MM.1S (cell line): ENCODE data around the gene MYOZ3.
A peak's percentile ranks its signal among the peaks of the same experiment; 100 is the strongest.

ENCODE experiments used
- DNase-seq: peaks from one replicate; pipeline ENCODE4 v3.0.0-alpha.2; 2015
- H2AFZ ChIP-seq: fragments of 300-600 bp; sonication (generic); 2 replicates; pipeline ENCODE4 v1.6.0; 2016; ENCODE audit warnings: antibody characterized with exemption, low read length
- H3F3A ChIP-seq: fragments of 300-600 bp; sonication (generic); 2 replicates; pipeline ENCODE4 v1.6.1; 2016; ENCODE audit warnings: mild to moderate bottlenecking, antibody characterized with exemption, low read length, moderate library complexity, mixed read lengths; ENCODE audit not compliant: insufficient read depth
- H3K27ac ChIP-seq: fragments of 300-600 bp; sonication (generic); 2 replicates; pipeline ENCODE4 v1.5.1; 2016; ENCODE audit warnings: mild to moderate bottlenecking, low read length
- H3K27me3 ChIP-seq: fragments of 300-600 bp; sonication (generic); replicated peaks from 2 replicates; pipeline ENCODE4 v1.6.0; 2016; ENCODE audit warnings: low read length; ENCODE audit not compliant: insufficient read depth
- H3K36me3 ChIP-seq: fragments of 300-600 bp; sonication (generic); replicated peaks from 2 replicates; pipeline ENCODE4 v1.6.1; 2016; ENCODE audit warnings: mild to moderate bottlenecking, low read length, mixed read lengths; ENCODE audit not compliant: insufficient read depth
- H3K4me1 ChIP-seq: fragments of 300-600 bp; sonication (generic); 2 replicates; pipeline ENCODE4 v1.6.1; 2016; ENCODE audit warnings: low read length, mixed read lengths
- H3K4me2 ChIP-seq: fragments of 300-600 bp; sonication (generic); 2 replicates; pipeline ENCODE4 v1.6.0; 2016; ENCODE audit warnings: low read depth, low read length
- H3K4me3 ChIP-seq: fragments of 300-600 bp; sonication (generic); 2 replicates; pipeline ENCODE4 v1.5.1; 2016; ENCODE audit warnings: low read length, mixed read lengths
- H3K79me2 ChIP-seq: fragments of 300-600 bp; sonication (generic); 2 replicates; pipeline ENCODE4 v1.6.1; 2016; ENCODE audit warnings: mixed run types, low read length, mixed read lengths
- H3K9ac ChIP-seq: fragments of 300-600 bp; sonication (generic); 2 replicates; pipeline ENCODE4 v1.6.1; 2016; ENCODE audit warnings: low read length, mixed read lengths
- H3K9me2 ChIP-seq: fragments of 300-600 bp; sonication (generic); replicated peaks from 2 replicates; pipeline ENCODE4 v1.6.1; 2016; ENCODE audit warnings: mild to moderate bottlenecking, low read length, mixed read lengths; ENCODE audit not compliant: insufficient read depth
- H3K9me3 ChIP-seq: fragments of 300-600 bp; sonication (generic); replicated peaks from 2 replicates; pipeline ENCODE4 v1.6.1; 2016; ENCODE audit warnings: mild to moderate bottlenecking, low read length, mixed read lengths; ENCODE audit not compliant: insufficient read depth
- H4K20me1 ChIP-seq: fragments of 300-600 bp; sonication (generic); 2 replicates; pipeline ENCODE4 v1.6.1; 2016; ENCODE audit warnings: mild to moderate bottlenecking, low read length, moderate library complexity, mixed read lengths; ENCODE audit not compliant: insufficient read depth
- CTCF ChIP-seq: fragments of 300-600 bp; sonication (generic); IDR thresholded peaks from 2 replicates; pipeline ENCODE4 v1.5.1; 2016; ENCODE audit warnings: antibody characterized with exemption, low read length, mixed read lengths
- EZH2 ChIP-seq: fragments of 300-600 bp; sonication (generic); optimal IDR thresholded peaks from 2 replicates; pipeline ENCODE3; 2017; ENCODE audit warnings: low read depth, mild to moderate bottlenecking, antibody characterized with exemption, low read length, mixed read lengths
- EZH2phosphoT487 ChIP-seq: fragments of 300-600 bp; sonication (generic); IDR thresholded peaks from 2 replicates; pipeline ENCODE4 v1.6.1; 2018; ENCODE audit warnings: antibody characterized with exemption, low read length

Gene MYOZ3

GRCh38 chr5:150622157-150622556, 38.9 kb upstream of the MYOZ3 start:
- Histone ChIP-seq H3K4me2 (no peak overlapping the region), H3K4me1 (peaks cover 7% of the 10 kb centered on the region; the same call in 1 of the 2 replicates), H3K9me3 (no peaks in the 10 kb centered on the region), H3F3A (0 out of 2 replicates have a peak, but pooled peaks cover 6% of the 10 kb centered on the region), H3K27me3 (peaks cover 9% of the 10 kb centered on the region), H3K79me2 (no peaks in the 10 kb centered on the region), H3K27ac (no peak overlapping the region), H3K9me2 (no peaks in the 10 kb centered on the region), H3K4me3 (no peak overlapping the region), H3K36me3 (no peaks in the 10 kb centered on the region), H2AFZ (no peak overlapping the region), H3K9ac (no peak overlapping the region), H4K20me1 (no peaks in the 10 kb centered on the region)
- TF ChIP-seq EZH2phosphoT487 (no peak), CTCF (no peak), EZH2 (no peak)
- DNase-seq: no peak

- Histone ChIP-seq H3K79me2 (no peaks in the 10 kb centered on the region), H3K27me3 (peaks cover 9% of the 10 kb centered on the region), H2AFZ (no peak overlapping the region), H3F3A (0 out of 2 replicates have a peak, but pooled peaks cover 6% of the 10 kb centered on the region), H3K36me3 (no peaks in the 10 kb centered on the region), H3K4me3 (no peak overlapping the region), H4K20me1 (no peaks in the 10 kb centered on the region), H3K4me1 (peaks cover 7% of the 10 kb centered on the region; the same call in 1 of the 2 replicates), H3K4me2 (peak overlapping the region; percentile 55; the same call in 1 of the 2 replicates), H3K9me3 (no peaks in the 10 kb centered on the region), H3K9ac (no peak overlapping the region), H3K9me2 (no peaks in the 10 kb centered on the region), H3K27ac (no peak overlapping the region)
- TF ChIP-seq EZH2 (no peak), CTCF (no peak), EZH2phosphoT487 (no peak)
- DNase-seq: no peak
Observed at GRCh38 chr5:150623152-150623877, 37.7 kb upstream of the MYOZ3 start.

- no peak overlapping the region for H3K27ac ChIP-seq
- no peaks in the 10 kb centered on the region for H3K9me3 ChIP-seq
- no peaks in the 10 kb centered on the region for H4K20me1 ChIP-seq
- peaks cover 9% of the 10 kb centered on the region for H3K27me3 ChIP-seq
- no peak overlapping the region for H3K9ac ChIP-seq
- H2AFZ ChIP-seq: no peak overlapping the region
- no peaks in the 10 kb centered on the region for H3K9me2 ChIP-seq
- peaks cover 7% of the 10 kb centered on the region; the same call in 1 of the 2 replicates for H3K4me1 ChIP-seq
- H3K4me2 ChIP-seq: peak overlapping the region; percentile 55; the same call in 1 of the 2 replicates
- H3K79me2 ChIP-seq: no peaks in the 10 kb centered on the region
- H3F3A ChIP-seq: 0 out of 2 replicates have a peak, but pooled peaks cover 6% of the 10 kb centered on the region
- TF ChIP-seq EZH2 (no peak), CTCF (no peak), EZH2phosphoT487 (no peak)
- DNase-seq: no peak
- H3K4me3 ChIP-seq: no peak overlapping the region
- no peaks in the 10 kb centered on the region for H3K36me3 ChIP-seq
Observed at GRCh38 chr5:150623878-150624216, 37.2 kb upstream of the MYOZ3 start.
